Activated CD4-positive, alpha-beta T cell treated with anti-CD3 and anti-CD28 coated beads, Interleukin-10, Interleukin-2, amounts not matched to agents 100 ng/mL and 50 ng/mL, durations not matched to agents 16 hours and 8 hours (primary cell): ENCODE data around the gene CNGB1.
A peak's percentile ranks its signal among the peaks of the same experiment; 100 is the strongest.
"Not testable (repeated sequence)": the region's sequence is repeated elsewhere in the genome, so short reads cannot be mapped to it uniquely, and the experiment has no call there.

Experiments
- DNase-seq: peaks from one replicate; pipeline ENCODE4 v3.0.0-alpha.2; 2020

Gene CNGB1

DNA sequence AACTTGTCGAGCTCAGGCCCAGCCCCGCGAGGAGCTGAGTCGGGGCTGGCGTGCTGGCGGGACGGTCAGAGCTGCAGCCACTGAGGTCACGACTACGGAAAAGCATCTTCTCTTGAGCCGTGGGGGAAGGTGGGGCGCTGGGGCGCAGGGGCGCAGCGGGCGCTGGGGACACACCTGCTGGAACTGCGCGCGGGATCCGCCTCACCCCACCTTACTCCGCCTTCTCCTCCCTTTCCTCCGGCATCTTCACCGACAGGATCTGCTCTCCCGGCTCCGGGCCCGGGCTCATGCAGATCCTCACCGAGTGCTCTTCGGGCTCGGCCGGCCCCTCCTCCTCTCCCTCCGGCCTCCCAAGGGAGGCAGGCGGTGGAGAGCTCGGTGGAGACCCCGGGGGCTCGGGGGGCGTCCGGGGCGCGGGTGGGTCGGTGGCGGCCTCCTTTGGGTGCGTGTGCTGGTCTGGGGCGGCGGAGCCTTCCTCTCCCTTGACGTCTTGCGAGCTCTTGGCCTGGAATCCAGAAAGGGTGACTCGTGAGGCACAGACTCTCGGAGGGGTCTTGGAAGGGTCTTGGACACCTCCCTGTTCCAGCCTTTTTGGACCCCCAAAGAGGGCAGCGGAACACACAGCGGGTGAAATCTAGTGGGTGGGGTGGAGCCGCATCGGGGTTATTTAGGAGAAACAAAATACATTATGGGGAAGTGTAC lies 86.8 kb downstream of the CNGB1 start:
- DNase-seq, result no peak

DNA sequence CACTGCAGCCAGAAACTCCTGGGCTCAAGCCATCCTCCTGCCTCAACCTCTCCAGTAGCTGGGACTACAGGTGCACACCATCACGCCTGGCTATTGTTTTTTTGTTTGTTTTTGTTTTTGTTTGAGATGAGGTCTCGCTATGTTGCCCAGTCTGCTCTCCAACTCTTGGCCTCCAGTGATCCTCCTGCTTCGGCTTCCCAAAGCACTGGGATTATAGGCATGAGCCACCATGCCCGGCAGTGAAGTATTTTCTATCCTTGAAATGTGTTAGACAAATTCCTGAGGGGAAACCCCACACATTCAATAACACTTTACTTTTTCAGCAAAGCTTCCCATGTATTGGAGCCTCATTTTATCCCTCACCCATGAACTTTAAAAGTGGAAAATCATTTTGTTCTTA lies 87.4 kb downstream of the CNGB1 start:
- no peak for DNase-seq

DNA sequence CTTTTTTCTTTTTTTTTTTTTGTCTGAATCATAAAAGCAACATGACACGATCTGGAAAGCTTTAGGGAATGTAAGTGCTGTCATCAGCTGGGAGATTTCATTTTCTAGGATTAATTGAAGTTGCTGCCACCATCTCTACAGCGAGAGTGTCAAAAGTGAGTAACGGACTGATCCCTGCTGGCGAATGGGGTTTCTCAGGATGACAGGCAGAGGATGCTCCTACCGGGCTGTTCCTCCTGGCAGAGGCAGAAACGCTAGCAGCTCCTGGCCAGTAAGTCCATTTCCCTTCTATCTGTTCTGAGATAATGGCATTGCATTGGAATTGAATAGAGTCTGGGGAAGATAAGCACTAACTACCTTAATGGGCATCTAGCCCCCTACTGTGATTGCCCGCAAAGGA lies 88.1 kb downstream of the CNGB1 start:
- DNase-seq, result no peak

DNA sequence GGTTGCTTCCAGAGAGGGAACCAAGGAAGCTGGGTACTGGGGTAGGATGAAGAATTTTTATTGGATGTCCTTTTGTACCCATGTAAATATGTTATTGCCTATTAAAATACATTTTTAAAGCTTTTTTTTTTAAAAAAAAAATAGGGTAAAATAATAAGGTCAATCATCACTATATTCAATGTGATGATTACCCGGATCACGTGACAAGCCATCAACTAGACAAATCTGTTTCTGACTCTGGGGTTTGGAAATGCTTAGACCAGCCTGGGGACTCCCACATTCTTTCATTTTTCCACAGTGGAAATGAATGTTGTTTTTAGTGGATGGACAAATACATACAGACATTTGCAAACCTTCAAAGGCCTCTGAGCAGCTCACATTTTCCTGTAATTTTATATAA lies 88.7 kb downstream of the CNGB1 start:
- no peak for DNase-seq

DNA sequence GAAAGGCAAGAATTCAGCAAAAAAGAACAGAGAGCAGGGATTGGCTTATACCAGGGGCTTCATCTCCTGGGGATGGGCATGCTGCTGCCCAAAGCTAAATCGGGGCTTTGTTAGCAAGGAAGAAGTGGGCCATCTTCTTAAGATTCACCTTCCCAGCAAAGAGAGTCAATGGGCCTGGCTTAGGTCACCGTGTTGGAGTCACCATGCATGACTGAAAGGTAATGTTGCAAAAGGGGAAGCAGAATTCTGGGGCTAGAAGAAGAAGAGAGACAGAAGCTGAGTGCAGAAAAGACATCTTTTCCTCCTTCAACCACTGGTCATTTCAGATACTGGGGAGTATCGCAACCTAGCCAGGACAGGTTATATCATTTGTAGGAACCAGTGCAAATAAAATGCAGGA lies 92.3 kb downstream of the CNGB1 start:
- no peak for DNase-seq

DNA sequence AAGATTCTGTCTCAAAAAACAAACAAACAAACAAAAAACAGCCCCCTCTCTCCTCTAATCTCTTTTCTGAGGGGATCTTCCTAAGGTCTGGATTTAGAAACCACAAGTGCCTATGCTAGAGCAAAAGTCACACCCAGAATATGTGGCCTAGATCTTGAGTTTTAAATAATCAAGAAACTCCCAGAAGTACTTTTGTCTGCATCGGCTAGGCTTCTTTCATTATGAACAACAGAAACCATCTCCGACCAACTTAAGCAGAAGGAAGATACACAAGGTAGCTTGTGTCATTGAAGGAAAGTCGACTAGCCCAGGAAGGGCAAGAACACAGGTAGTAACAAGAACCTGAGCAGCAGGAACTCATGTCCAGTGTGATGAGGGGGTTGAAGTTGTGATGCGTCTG lies 94.7 kb downstream of the CNGB1 start:
- DNase-seq, result peak; percentile 58

DNA sequence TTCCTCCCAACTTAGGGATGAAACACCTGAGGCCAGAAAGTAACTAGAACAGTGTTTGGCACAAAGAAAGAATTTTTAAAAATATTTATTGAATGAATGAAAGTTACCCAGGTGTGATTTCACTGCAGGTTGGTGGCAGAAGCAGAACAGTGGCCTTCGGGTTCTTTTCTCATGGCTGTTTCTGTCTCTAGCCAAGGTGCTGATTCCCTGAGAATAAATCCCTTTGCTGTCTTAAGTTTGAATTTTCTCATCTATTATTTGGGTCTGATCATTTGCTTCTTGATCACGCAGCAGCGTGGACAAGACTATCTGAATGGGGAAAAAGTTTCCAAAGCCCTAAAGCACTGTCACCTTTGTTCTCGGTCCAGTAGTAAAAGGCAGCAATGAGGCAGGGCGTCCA lies 95.6 kb downstream of the CNGB1 start:
- DNase-seq, result no peak

DNA sequence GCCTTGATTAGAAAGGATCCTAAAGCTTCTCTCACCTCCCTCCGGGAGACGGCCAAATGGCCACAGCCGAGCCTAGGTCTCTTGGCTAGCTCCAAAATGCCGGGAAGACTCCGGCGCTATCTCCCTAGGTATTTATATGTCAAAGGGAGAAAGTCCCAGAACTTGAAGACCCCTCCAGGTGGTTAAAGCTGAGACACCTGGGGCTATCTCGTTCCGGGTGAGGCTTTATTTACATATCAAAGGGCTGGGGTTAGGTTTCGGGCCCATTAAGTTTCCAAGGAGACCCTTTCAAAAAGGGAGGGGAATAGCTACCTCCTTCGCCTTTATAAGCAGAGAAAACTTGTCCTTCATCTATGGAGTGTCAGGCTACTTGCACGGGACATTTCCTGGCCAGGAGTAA lies 97.7 kb downstream of the CNGB1 start:
- DNase-seq, result no peak

DNA sequence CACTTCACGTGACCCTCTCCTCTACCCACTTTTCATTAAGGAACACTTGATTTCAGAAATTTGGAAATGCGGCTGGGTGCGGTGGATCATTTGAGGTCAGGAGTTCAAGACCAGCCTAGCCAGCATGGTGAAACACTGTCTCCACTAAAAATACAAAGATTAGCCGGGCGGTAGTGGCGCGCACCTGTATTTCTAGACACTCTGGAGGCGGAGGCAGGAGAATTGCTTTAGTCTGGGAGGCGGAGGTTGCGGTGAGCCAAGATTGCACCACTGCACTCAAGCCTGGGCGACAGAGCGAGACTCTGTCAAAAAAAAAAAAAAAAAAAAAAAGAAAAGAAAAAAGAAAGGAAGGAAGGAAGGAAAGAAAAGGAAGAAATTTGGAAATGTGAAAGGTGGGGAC lies 98.2 kb downstream of the CNGB1 start:
- not testable (repeated sequence) for DNase-seq

DNA sequence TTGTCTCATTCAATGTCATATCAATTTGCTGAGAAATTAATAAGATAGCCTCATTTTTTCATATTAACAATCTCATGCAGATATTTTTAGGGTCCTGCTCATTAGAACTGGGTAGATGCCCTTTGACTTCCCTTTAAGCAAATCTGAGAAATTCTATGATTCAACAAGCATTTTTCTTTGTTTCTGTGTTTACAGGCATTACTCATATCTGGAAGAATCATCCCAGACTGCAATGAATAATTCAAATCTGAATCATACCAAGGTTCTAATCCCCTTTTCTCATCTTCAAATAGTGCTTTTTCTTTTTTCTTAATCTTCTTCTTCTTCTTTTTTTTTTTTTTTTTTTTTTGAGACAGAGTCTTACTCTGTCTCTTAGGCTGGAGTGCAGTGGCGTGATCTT lies 99.5 kb downstream of the CNGB1 start:
- DNase-seq, result peak; percentile 70

DNA sequence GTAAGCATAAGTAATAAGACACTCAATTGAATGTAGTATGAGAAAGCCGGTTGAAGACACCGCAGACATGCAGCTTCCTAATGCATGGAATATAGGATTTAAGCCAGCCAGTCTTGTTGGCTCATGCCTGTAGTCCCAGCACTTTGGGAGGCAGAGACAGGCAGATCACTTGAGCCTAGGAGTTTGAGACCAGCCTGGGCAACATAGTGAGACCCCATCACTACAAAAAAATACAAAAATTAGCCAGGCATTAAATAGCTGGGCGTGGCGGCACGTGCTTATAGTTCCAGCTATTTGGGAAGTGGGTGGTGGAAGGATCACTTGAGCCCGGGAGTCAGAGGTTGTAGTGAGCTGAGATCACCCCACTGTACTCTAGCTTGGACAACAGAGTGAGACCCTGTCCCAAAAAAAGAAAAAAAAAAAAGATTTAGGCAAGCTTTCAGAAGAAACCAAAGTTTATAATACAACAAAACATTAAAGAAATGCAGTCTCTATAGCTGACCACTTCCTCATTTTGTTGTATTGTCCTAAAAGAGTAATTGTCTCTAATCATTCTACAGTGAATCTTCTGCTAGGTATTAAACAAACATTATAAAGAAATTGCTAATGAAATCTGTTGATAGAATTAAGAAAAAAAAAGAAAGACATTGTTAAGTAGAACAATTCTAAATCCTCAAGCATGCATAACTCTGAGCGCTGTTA lies 100.0 kb downstream of the CNGB1 start:
- no peak for DNase-seq

DNA sequence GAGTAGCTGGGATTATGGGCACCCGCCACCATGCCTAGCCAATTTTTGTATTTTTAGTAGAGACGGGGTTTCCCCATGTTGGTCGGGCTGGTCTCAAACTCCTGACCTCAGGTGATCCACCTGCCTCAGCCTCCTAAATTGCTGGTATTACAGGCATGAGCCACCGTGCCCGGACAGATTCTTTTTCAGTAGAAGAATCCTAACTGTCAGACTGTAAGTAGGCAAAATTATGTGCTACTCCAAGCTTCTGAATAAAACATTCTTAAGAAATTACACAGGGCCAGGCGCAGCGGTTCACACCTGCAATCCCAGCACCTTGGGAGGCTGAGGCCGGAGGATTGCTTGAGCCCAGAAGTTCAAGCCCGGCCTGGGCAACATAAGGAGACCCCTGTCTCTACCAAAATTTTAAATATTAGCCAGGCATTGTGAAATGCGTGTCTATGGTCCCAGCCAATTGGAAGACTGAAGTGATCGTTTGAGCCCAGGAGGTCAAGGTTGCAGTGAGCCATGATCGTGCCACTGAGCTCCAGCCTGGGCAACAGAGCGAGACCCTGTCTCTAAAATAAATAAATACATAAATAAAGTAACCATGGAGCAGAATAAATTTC lies 101.9 kb downstream of the CNGB1 start:
- no peak for DNase-seq

DNA sequence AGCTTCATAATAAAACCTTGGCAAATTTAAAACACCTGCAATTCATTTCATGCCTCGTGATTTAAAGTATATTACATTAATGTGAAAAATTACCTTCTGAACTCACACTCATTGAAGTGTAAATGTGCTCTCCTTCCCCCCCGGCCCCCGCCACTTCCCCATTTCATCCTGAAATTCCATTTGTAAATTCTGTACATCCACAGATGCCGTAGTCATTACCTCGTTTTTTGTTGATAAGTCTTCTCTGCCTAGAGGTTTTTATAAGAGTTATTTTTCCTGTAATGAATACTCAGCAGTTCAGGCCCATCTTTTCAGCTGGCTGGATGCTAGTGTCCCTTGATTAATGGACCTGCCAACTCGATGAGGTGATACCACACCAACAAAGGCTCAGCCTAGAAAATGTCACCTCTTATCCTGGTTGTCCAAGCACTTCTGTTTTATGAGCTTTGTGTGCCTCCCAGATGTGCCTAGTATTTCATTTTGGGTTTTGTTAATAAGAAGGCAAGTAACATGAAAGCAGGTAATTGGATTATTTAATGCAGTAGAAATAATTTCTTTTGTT lies 103.8 kb downstream of the CNGB1 start:
- DNase-seq, result no peak

DNA sequence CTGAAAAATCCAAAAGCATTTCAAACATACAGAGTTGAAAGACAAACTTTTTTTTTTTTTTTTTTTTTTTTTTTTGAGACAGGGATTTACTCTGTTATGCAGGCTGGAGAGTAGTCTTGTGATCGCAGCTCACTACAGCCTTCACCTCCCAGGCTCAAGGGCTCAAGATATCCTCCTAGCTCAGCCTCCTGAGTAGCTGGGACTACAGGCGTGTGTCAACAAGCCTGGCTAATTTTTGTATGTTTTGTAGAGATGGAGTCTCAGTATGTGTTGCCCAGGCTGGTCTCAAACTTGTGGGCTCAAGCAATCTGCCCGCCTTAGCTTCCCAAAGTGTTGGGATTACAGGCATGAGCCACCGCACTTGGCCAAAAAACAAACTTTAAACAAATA lies 104.4 kb downstream of the CNGB1 start:
- no peak for DNase-seq

DNA sequence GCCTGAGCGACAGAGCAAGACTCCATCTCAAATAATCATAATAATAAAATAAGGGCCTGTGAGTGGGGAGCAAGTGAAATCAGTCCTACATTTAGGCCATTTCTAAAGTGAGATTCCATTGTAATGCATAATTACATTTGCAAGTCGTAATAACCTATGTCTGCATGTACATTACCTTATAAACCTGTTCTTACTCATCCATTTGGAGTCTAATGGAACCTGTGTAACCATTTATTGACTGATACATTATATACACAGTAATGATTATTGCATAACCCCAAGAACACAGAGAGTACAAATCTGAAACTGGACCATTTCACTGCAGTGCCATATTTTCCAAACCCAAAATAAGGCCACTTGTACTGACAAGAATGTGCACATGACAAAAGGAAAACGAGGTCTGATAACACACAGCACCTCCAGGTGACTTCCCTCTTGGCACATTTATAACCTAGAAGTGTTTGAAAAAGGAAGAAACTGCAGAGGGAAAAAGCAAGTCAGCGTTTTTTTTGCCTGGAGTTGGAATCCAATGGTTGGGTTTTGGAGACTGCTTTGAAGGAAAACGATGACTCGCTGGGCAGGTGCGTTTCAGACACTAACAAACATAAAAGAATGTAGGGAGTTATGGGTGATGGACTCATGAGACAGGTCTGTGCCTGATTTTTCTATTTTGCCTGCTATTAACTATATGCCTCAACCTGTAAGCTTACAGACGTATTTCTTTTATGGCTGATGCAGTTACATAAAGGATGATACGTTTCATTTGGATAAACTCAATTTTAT lies 105.0 kb downstream of the CNGB1 start:
- no peak for DNase-seq

DNA sequence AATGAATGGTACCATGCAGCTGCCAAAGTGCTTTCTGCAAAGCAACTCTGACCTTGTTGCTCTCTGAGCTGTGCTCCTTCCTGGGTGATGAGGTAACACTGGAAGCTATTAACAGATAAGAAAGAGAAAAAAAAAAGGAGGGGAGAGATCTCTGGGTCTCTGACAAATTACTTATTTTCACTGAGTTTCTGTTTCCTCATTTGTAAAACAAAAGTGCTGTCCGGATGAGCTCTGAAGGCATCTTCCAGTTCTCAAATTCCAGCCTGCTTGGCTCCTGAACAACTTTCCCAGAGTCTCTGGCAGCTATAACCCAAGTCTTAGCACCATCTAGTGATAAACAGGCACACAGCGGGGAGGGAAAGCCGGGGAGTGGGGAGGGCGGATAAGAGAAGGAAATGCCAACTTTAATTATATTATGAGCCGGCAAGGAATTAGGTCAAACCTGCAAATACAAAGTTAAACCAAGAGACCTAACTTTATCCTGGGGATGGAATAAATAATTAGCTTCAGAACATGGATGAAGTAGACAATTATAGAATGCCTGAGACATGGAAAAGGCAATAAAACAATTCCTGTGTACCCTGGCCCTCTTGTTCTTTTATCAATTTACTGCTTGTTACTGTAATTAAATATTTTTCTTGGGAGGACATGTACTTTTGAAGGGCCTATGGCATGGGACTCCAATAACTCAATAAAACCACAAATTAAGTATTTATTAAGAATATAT lies 107.3 kb downstream of the CNGB1 start:
- DNase-seq, result no peak

DNA sequence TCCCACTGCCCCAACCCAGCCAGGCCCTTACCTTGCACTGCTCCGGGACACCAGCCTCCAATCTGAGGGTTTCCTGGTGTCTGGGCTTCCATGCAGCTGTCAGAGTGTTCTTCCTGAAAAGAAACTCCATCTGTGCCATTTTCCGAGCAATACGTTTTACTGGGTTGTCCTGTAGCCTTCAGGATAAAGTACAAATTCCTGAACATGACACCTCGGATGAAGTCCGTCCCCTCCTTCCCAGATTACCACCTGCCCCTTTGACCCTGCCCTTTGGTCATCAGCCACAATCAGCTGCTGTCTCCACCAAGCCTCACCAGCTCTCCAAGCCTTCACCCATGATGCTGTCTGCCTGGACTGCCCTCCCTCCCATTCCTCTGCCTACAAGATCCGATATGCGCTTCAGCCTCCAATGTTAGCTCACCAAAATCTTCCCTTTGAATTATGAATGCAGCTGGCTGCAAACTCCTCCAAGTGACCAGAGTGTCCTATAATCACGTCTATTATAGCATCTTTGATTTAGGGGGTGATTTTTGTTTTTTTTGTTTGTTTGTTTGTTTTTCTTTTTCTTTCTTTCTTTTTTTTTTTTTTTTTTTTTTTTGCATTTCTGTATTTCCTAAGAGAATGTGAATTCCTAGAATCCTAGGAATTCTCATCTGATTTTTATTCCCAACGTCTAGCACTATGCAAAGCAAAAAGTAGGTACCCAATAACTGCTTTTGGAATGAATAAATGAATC lies 108.1 kb downstream of the CNGB1 start:
- DNase-seq, result no peak

DNA sequence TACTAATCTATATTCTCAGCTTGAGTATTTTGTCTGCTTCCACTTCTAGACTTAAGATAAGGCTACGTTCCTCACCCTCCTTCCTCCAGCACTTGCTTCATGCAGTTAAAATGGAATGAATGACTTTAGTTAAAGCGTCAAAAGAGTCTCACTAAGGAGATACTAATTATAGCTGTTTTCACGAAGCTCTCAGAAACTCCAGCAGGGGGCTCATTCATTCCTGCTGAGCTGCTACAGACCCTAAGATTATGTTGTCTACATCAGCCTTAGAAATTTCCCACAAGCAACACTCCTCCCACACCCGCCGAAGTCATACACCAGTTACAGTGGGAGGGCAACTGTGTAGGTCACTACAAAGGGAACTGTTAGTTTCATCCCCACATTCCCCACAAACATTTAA lies 111.6 kb downstream of the CNGB1 start:
- no peak for DNase-seq

DNA sequence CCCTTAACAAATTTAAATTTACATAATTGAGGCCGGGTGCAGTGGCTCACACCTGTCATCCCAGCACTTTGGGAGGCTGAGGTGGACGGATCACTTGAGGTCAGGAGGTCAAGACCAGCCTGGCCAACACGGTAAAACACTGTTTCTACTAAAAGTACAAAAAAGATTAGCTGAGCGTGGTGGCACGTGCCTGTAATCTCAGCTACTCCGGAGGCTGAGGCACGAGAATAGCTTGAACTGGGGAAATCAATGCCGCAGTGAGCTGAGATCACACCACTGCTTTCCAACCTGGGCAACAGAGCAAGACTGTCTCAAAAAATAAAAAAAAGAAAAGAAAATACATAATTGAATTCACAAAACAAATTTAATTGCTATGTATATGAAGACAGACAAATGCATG lies 112.3 kb downstream of the CNGB1 start:
- no peak for DNase-seq

DNA sequence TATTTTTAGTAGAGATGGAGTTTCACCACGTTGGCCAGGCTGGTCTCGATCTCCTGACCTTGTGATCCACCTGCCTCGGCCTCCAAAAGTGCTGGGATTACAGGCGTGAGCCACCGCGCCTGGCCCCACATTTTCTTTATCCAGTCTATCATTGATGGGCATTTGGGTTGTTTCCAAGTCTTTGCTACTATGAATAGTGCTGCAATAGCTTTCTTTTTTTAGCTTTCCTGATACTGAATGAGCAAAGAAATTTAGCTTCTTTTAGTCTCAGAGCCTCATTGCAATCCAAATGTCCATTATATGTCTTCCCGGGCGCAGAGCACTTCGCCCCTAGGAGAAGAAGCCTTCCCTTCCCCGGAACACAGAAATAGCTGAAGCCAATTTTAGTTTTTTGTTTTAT lies 112.9 kb downstream of the CNGB1 start:
- not testable (repeated sequence) for DNase-seq

DNA sequence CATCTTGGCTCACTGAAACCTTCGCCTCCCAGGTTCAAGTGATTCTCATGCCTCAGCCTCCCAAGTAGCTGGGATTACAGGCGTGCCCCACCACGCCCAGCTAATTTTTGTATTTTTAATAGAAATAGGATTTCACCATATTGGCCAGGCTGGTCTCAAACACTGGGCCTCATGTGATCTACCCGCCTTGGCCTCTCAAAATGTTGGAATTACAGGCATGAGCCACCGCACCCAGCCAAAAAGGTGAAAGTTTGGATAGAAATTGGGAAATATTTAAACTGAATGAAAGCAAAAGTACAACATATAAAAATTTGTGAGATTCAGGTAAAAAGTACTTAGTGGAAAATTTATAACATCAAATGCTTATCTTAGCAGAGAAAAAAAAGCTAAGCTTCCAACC lies 115.7 kb downstream of the CNGB1 start:
- DNase-seq, result no peak

DNA sequence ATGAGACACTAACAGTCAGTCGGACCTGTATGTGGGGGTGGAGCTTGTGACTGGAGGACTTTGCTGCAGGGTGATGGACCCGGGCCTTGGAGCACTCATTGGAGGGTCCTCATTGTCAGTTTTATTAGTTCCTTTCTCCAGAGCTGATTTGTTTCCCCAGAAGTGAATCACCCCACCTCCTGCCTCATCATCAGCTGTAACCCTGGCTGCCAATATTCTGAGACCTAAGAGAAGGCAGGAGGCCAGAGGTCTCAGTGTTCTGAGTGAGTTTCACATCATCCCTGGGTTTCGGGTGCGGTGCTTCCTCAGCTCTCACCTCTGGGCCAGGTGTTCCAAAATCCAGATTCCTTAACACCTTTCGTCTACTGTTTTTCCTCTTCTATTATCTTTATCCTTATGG lies 118.7 kb downstream of the CNGB1 start:
- no peak for DNase-seq
